Natural killer cell treated with Interleukin-12 subunit alpha and Interleukin-12 subunit beta and Interleukin-15 and Interleukin-18, amount 100 ng/mL, for 72 hours (primary cell): ENCODE measurements around the gene GLCCI1. TPM values are rescaled to one million over a fixed set of nuclear protein-coding genes. Genes with fewer than 3 reads are reported as not detected.
"Not testable (repeated sequence)": the region's sequence is repeated elsewhere in the genome, so short reads cannot be mapped to it uniquely, and the experiment has no call there.

Experiments
- ATAC-seq, 2 donors: fragments of 150-1000 bp; cut with Tn5 transposase in 1 of 2; sonication (Bioruptor Pico), chemical (Tn5 transposase) in 1 of 2; 2 replicates each; pipeline ENCODE4 v1.10.0; 2021
- DNase-seq: peaks from one replicate; pipeline ENCODE4 v3.0.0; 2022; ENCODE audit warnings: low spot score
- H3K27ac Mint-ChIP-seq, 2 donors: 1 replicate in 1 of 2; 2 replicates in 1 of 2; pipeline ENCODE4 v1.8.0; 2022; ENCODE audit warnings: mixed read lengths in 2 of 2, mild to moderate bottlenecking in 1 of 2, moderate library complexity in 1 of 2
- H3K27me3 Mint-ChIP-seq, 2 donors: 1 replicate in 1 of 2; 2 replicates in 1 of 2; pipeline ENCODE4 v1.8.0; 2022; ENCODE audit warnings: mixed read lengths in 2 of 2
- H3K36me3 Mint-ChIP-seq: one replicate; pipeline ENCODE4 v1.8.0; 2022; ENCODE audit warnings: mixed read lengths
- H3K4me1 Mint-ChIP-seq, 2 donors: 1 replicate in 1 of 2; 2 replicates in 1 of 2; pipeline ENCODE4 v1.8.0; 2022; ENCODE audit warnings: low read depth in 2 of 2, mixed read lengths in 2 of 2, mild to moderate bottlenecking in 1 of 2
- H3K4me3 Mint-ChIP-seq: one replicate; pipeline ENCODE4 v1.8.0; 2022; ENCODE audit warnings: mixed read lengths
- H3K9me3 Mint-ChIP-seq: 2 replicates; pipeline ENCODE4 v1.8.0; 2022; ENCODE audit warnings: mixed read lengths
- total RNA-seq, 2 donors: library from RNA; stranded (reverse); gene quantifications; one replicate each; pipeline ENCODE4 v1.2.3, GENCODE V29; 2022

Gene GLCCI1
- total RNA-seq, 2 donors from 2014 or later, result 15.5 to 16.7 TPM

- Mint-ChIP-seq H3K9me3 (no peaks in the 10 kb centered on the region), H3K27ac (peak overlapping the region in 1 of 2 donors; percentile 34), H3K36me3 (no peaks in the 10 kb centered on the region), H3K4me1 (peaks cover 3 to 6% of the 10 kb centered on the region in 2 donors), H3K4me3 (no peak overlapping the region), H3K27me3 (no peaks in the 10 kb centered on the region)
- ATAC-seq (no peak), DNase-seq (no peak)
Measured at GRCh38 chr7:8086239-8086638, 117.6 kb downstream of the GLCCI1 start.

GRCh38 chr7:8089036-8089780, 120.6 kb downstream of the GLCCI1 start:
- DNase-seq (no peak), ATAC-seq (no peak)
- no peaks in the 10 kb centered on the region for H3K9me3 Mint-ChIP-seq
- no peaks in the 10 kb centered on the region for H3K36me3 Mint-ChIP-seq
- H3K27me3 Mint-ChIP-seq, result no peaks in the 10 kb centered on the region
- no peak overlapping the region for H3K27ac Mint-ChIP-seq
- H3K4me3 Mint-ChIP-seq, result no peak overlapping the region
- H3K4me1 Mint-ChIP-seq, result peaks cover 0 to 3% of the 10 kb centered on the region in 2 donors

- Mint-ChIP-seq H3K27me3 (no peaks in the 10 kb centered on the region), H3K9me3 (peaks cover under 1% of the 10 kb centered on the region), H3K27ac (no peak overlapping the region), H3K4me1 (peaks cover 0 to 3% of the 10 kb centered on the region in 2 donors), H3K36me3 (peaks cover 2% of the 10 kb centered on the region), H3K4me3 (no peak overlapping the region)
- DNase-seq (no peak), ATAC-seq (no peak)
Measured at GRCh38 chr7:8092140-8092539, 123.5 kb downstream of the GLCCI1 start.

- ATAC-seq (no peak), DNase-seq (no peak)
- peaks cover 15% of the 10 kb centered on the region for H3K36me3 Mint-ChIP-seq
- H3K4me3 Mint-ChIP-seq, result no peak overlapping the region
- no peak overlapping the region for H3K27ac Mint-ChIP-seq
- H3K9me3 Mint-ChIP-seq, result peaks cover 7% of the 10 kb centered on the region
- peaks cover 6 to 12% of the 10 kb centered on the region in 2 donors for H3K4me1 Mint-ChIP-seq
- H3K27me3 Mint-ChIP-seq, result no peaks in the 10 kb centered on the region
Measured at GRCh38 chr7:8094164-8095140, 125.9 kb downstream of the GLCCI1 start.

- ATAC-seq, DNase-seq, H3K27ac Mint-ChIP-seq, H3K4me3 Mint-ChIP-seq, H3K27me3 Mint-ChIP-seq: not testable (repeated sequence)
- Mint-ChIP-seq H3K4me1 (peaks cover 31 to 32% of the 10 kb centered on the region in 2 donors), H3K9me3 (peaks cover 24% of the 10 kb centered on the region), H3K36me3 (peaks cover 26% of the 10 kb centered on the region)
Measured at GRCh38 chr7:8101292-8101691, 132.7 kb downstream of the GLCCI1 start.

GRCh38 chr7:8103282-8103681, 134.7 kb downstream of the GLCCI1 start:
- H3K4me1 Mint-ChIP-seq, result peaks cover 31 to 32% of the 10 kb centered on the region in 2 donors
- H3K36me3 Mint-ChIP-seq, result peaks cover 19% of the 10 kb centered on the region
- DNase-seq (no peak), ATAC-seq (no peak)
- peaks cover 20% of the 10 kb centered on the region for H3K9me3 Mint-ChIP-seq
- H3K4me3 Mint-ChIP-seq, result no peak overlapping the region
- no peak overlapping the region for H3K27ac Mint-ChIP-seq
- H3K27me3 Mint-ChIP-seq, result no peaks in the 10 kb centered on the region

GRCh38 chr7:8105449-8106095, 137.0 kb downstream of the GLCCI1 start:
- H3K36me3 Mint-ChIP-seq, result peaks cover 7% of the 10 kb centered on the region
- peak overlapping the region; percentile 14 for H3K4me3 Mint-ChIP-seq
- H3K4me1 Mint-ChIP-seq, result peaks cover 26% of the 10 kb centered on the region in 2 donors
- peaks cover 14% of the 10 kb centered on the region for H3K9me3 Mint-ChIP-seq
- no peaks in the 10 kb centered on the region for H3K27me3 Mint-ChIP-seq
- DNase-seq, result no peak
- ATAC-seq, result peak; percentile 38 to 61
- H3K27ac Mint-ChIP-seq, result peak overlapping the region; percentile 40 to 63

GRCh38 chr7:8109196-8110022, 140.8 kb downstream of the GLCCI1 start:
- no peak overlapping the region for H3K4me3 Mint-ChIP-seq
- H3K27me3 Mint-ChIP-seq, result no peaks in the 10 kb centered on the region
- H3K9me3 Mint-ChIP-seq, result no peaks in the 10 kb centered on the region
- no peak for ATAC-seq
- H3K4me1 Mint-ChIP-seq, result peaks cover 29 to 36% of the 10 kb centered on the region in 2 donors
- H3K27ac Mint-ChIP-seq, result no peak overlapping the region
- no peak for DNase-seq
- no peaks in the 10 kb centered on the region for H3K36me3 Mint-ChIP-seq

GRCh38 chr7:8111282-8111960, 142.8 kb downstream of the GLCCI1 start:
- peaks cover 3% of the 10 kb centered on the region for H3K9me3 Mint-ChIP-seq
- ATAC-seq (no peak), DNase-seq (no peak)
- no peak overlapping the region for H3K27ac Mint-ChIP-seq
- H3K36me3 Mint-ChIP-seq, result peaks cover 6% of the 10 kb centered on the region
- peaks cover 28 to 37% of the 10 kb centered on the region in 2 donors for H3K4me1 Mint-ChIP-seq
- H3K27me3 Mint-ChIP-seq, result no peaks in the 10 kb centered on the region
- H3K4me3 Mint-ChIP-seq, result no peak overlapping the region

- DNase-seq, result no peak
- no peak for ATAC-seq
- Mint-ChIP-seq H3K4me3 (no peak overlapping the region), H3K27ac (no peak overlapping the region), H3K4me1 (peaks cover 34 to 46% of the 10 kb centered on the region in 2 donors), H3K27me3 (no peaks in the 10 kb centered on the region), H3K9me3 (peaks cover 3% of the 10 kb centered on the region), H3K36me3 (peaks cover 10% of the 10 kb centered on the region)
Measured at GRCh38 chr7:8112685-8113084, 144.1 kb downstream of the GLCCI1 start.

GRCh38 chr7:8113184-8113583, 144.6 kb downstream of the GLCCI1 start:
- DNase-seq, result no peak
- Mint-ChIP-seq H3K36me3 (peaks cover 10% of the 10 kb centered on the region), H3K27me3 (no peaks in the 10 kb centered on the region), H3K4me1 (peaks cover 34 to 51% of the 10 kb centered on the region in 2 donors), H3K9me3 (peaks cover 3% of the 10 kb centered on the region), H3K27ac (peak overlapping the region; percentile 62 to 82), H3K4me3 (no peak overlapping the region)
- no peak for ATAC-seq

GRCh38 chr7:8114175-8114574, 145.6 kb downstream of the GLCCI1 start:
- H3K36me3 Mint-ChIP-seq, result peaks cover 10% of the 10 kb centered on the region
- peaks cover 38 to 56% of the 10 kb centered on the region in 2 donors for H3K4me1 Mint-ChIP-seq
- H3K27ac Mint-ChIP-seq, result peak overlapping the region; percentile 62 to 82
- peak overlapping the region; percentile 62 for H3K4me3 Mint-ChIP-seq
- ATAC-seq, result peak; percentile 64 to 71
- H3K9me3 Mint-ChIP-seq, result peaks cover 3% of the 10 kb centered on the region
- DNase-seq, result no peak
- no peaks in the 10 kb centered on the region for H3K27me3 Mint-ChIP-seq
